Neuronal stem cell (in vitro differentiated cells): ENCODE data around the gene MMADHC. TPM values are rescaled to one million over a fixed set of nuclear protein-coding genes. Genes with fewer than 3 reads are reported as not detected.

Experiments used
- DNase-seq: peaks from one replicate; pipeline ENCODE4 v3.0.0-alpha.2; 2013; ENCODE audit warnings: low spot score
- H2AFZ ChIP-seq: one replicate; pipeline ENCODE4 v1.6.1; 2013; ENCODE audit warnings: mild to moderate bottlenecking, low read length, inconsistent platforms
- H2AK5ac ChIP-seq: 2 replicates; pipeline ENCODE4 v1.6.1; 2013; ENCODE audit warnings: low read depth, mild to moderate bottlenecking, inconsistent platforms, low read length, moderate library complexity, mixed read lengths
- H2BK120ac ChIP-seq: 2 replicates; pipeline ENCODE4 v1.6.1; 2013; ENCODE audit warnings: low read depth, mild to moderate bottlenecking, inconsistent platforms, low read length, moderate library complexity, mixed read lengths
- H2BK12ac ChIP-seq: one replicate; pipeline ENCODE4 v1.6.1; 2013; ENCODE audit warnings: low read length, inconsistent platforms
- H2BK15ac ChIP-seq: 2 replicates; pipeline ENCODE4 v1.6.1; 2013; ENCODE audit warnings: mild to moderate bottlenecking, low read length, inconsistent platforms, mixed read lengths
- H2BK5ac ChIP-seq: one replicate; pipeline ENCODE4 v1.6.1; 2013; ENCODE audit warnings: inconsistent platforms, mild to moderate bottlenecking, low read length, moderate library complexity
- H3K14ac ChIP-seq: one replicate; pipeline ENCODE4 v1.6.1; 2013; ENCODE audit warnings: low read length, inconsistent platforms
- H3K18ac ChIP-seq: 2 replicates; pipeline ENCODE4 v1.6.1; 2013; ENCODE audit warnings: low read length, inconsistent platforms
- H3K23ac ChIP-seq: 2 replicates; pipeline ENCODE4 v1.6.1; 2013; ENCODE audit warnings: low read depth, mild to moderate bottlenecking, mixed read lengths, low read length, inconsistent platforms; ENCODE audit not compliant: poor library complexity
- H3K27ac ChIP-seq: replicated peaks from 3 replicates; pipeline ENCODE4 v1.5.1; 2013; ENCODE audit warnings: low read length, inconsistent platforms
- H3K27me3 ChIP-seq, 3 experiments: 2 replicates each; pipeline ENCODE4 v1.6.1; 2013; ENCODE audit warnings: low read length in 3 of 3, mild to moderate bottlenecking in 2 of 3, inconsistent platforms in 1 of 3, low read depth in 1 of 3, mixed read lengths in 1 of 3, moderate library complexity in 1 of 3; ENCODE audit not compliant: control insufficient read depth in 3 of 3, insufficient read depth in 3 of 3
- H3K36me3 ChIP-seq, 2 donors: replicated peaks in 1 of 2; 2 replicates each; pipeline ENCODE4 v1.6.1; 2013; ENCODE audit warnings: low read length in 2 of 2; ENCODE audit not compliant: control insufficient read depth in 2 of 2, insufficient read depth in 2 of 2
- H3K4ac ChIP-seq: 2 replicates; pipeline ENCODE4 v1.6.1; 2013; ENCODE audit warnings: inconsistent platforms, mild to moderate bottlenecking, low read length, moderate library complexity
- H3K4me1 ChIP-seq, 2 donors: 1 replicate in 1 of 2; 2 replicates in 1 of 2; pipeline ENCODE4 v1.6.1; 2013; ENCODE audit warnings: low read length in 2 of 2, low read depth in 1 of 2; ENCODE audit not compliant: control insufficient read depth in 2 of 2, insufficient read depth in 1 of 2
- H3K4me2 ChIP-seq: one replicate; pipeline ENCODE4 v1.6.1; 2013; ENCODE audit warnings: mild to moderate bottlenecking, low read length, inconsistent platforms; ENCODE audit not compliant: insufficient read depth, poor library complexity, severe bottlenecking
- H3K4me3 ChIP-seq, 2 donors: 2 replicates each; pipeline ENCODE4 v1.5.1; 2013; ENCODE audit warnings: low read length in 2 of 2, mild to moderate bottlenecking in 2 of 2, inconsistent platforms in 1 of 2, moderate library complexity in 1 of 2
- H3K79me1 ChIP-seq: one replicate; pipeline ENCODE4 v1.6.1; 2013; ENCODE audit warnings: low read depth, mild to moderate bottlenecking, inconsistent platforms, low read length, moderate library complexity
- H3K9ac ChIP-seq: one replicate; pipeline ENCODE4 v1.6.1; 2013; ENCODE audit warnings: mild to moderate bottlenecking, low read depth, low read length, inconsistent platforms; ENCODE audit not compliant: poor library complexity
- H3K9me3 ChIP-seq, 2 donors: replicated peaks in 1 of 2; 2 replicates each; pipeline versions ENCODE3 to v1.6.1; 2013; ENCODE audit warnings: low read length in 2 of 2, mild to moderate bottlenecking in 2 of 2, inconsistent platforms in 1 of 2, low read depth in 1 of 2, mixed read lengths in 1 of 2, moderate library complexity in 1 of 2; ENCODE audit not compliant: control insufficient read depth in 2 of 2, insufficient read depth in 1 of 2
- H4K8ac ChIP-seq: one replicate; pipeline ENCODE4 v1.6.1; 2013; ENCODE audit warnings: low read depth, mild to moderate bottlenecking, inconsistent platforms, low read length, moderate library complexity
- H4K91ac ChIP-seq: one replicate; pipeline ENCODE4 v1.6.1; 2013; ENCODE audit warnings: low read length, low read depth, mild to moderate bottlenecking, inconsistent platforms; ENCODE audit not compliant: poor library complexity
- WGBS, 2 donors: extraction: QIAGEN DNeasy Blood & Tissue Kit; methylation state at CpG; one replicate each; pipeline ENCODE4 v1.1.7; 2013; ENCODE audit warnings: missing lambda C conversion rate in 2 of 2, mixed read lengths in 1 of 2; ENCODE audit not compliant: insufficient read length in 2 of 2, insufficient replicate concordance in 1 of 2; ENCODE audit errors: extremely low coverage in 2 of 2; 5-methylcytosine and 5-hydroxymethylcytosine counted together
- polyA plus RNA-seq, 2 experiments: library from polyadenylated mRNA; stranded (reverse); fragments of 200-250 nt; gene quantifications; one replicate each; pipeline ENCODE4 v1.2.3, GENCODE V29; 2013

MMADHC gene
- 70.2 TPM for polyA plus RNA-seq (2013, experiment 1 of 2)
- polyA plus RNA-seq (2013, experiment 2 of 2): 68.6 TPM

DNA sequence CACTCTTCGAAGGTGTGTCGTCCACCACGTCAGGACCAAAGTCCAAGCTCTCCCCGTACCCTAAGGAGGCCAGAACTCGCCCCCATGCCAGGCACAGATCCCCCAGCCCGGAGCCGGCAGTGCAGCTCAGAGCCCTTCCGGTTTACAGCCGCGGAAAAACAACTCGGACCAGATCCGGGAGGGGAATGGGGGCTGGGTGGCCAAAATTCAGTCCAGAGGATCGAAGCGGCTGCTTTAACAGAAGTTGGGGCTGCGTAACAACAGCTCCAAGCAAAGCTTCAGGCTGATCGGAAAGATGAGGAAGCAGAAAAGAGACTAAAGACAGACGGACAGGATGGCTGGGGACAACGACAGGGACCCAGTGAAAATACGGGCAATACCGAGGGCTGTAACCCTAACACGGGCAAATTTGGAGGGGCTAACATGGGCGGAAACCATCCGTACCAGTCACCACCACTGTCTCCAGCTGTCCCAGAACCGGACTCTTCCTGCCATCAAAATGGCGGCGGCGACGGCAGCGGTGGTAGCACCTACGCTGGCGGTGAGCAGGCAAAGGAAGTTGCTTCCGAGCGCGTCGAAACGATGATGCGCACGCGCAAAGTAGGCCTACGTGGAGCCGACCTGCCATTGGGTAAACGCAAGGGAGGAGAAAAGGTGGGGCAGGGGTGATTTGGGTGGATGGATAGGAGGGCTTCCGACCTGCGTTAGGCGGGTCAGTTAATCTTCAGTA, at the start of gene MMADHC:
Gene MMADHC (minus strand): TSS at position 556 of the 730 bp plus-strand sequence. CDS start 678 bp downstream, outside the sequence.
- no CpG with 5 or more reads among the region's 45 CpGs for WGBS, 2 donors
- Histone ChIP-seq H3K27ac (peak within 1 kb of the TSS; percentile 97), H4K8ac (no peak within 1 kb of the TSS), H2BK120ac (peak within 1 kb of the TSS; percentile 83), H3K36me3 (peaks cover 0 to 34% of the 10 kb centered on the region in 2 donors), H3K4me2 (peak within 1 kb of the TSS; percentile 57), H2AK5ac (no peak within 1 kb of the TSS), H2BK12ac (no peak within 1 kb of the TSS), H3K4me3 (peak within 1 kb of the TSS; percentile 88 to 90), H3K14ac (no peak within 1 kb of the TSS), H3K4me1 (peaks cover 3 to 6% of the 10 kb centered on the region in 2 donors), H3K4ac (no peak within 1 kb of the TSS), H4K91ac (no peak within 1 kb of the TSS), H3K79me1 (peaks cover 2% of the 10 kb centered on the region), H3K27me3 (no peaks in the 10 kb centered on the region), H3K18ac (peak within 1 kb of the TSS; percentile 97), H2AFZ (peak within 1 kb of the TSS; percentile 91), H2BK5ac (peak within 1 kb of the TSS; percentile 93), H3K9ac (peak within 1 kb of the TSS; percentile 92), H2BK15ac (peak within 1 kb of the TSS; percentile 49), H3K23ac (peak within 1 kb of the TSS; percentile 100), H3K9me3 (no peaks in the 10 kb centered on the region)
- peak; percentile 81 for DNase-seq

DNA sequence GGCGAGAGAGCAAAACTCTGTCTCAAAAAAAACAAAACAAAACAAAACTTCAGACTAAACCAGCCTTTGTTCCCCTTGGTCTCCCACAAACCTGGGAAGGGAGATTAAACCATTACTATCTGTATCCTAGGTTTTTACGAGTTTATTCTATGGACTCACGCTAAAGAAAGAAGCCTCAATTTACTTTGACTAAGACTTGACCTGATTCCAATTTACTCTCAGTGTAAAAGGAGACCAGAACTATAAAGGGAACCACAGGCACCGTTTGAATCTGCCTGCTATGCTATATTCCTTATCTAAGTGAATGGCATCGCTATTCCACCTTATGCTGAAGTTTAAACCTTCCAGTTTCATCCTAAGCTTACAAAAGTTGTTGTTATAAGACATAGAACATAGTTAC, 46.5 kb upstream of the MMADHC start:
- Histone ChIP-seq H2BK12ac (no peak overlapping the region), H2AK5ac (no peak overlapping the region), H2BK15ac (no peak overlapping the region), H3K18ac (no peak overlapping the region), H2BK5ac (no peak overlapping the region), H2AFZ (no peak overlapping the region), H3K27ac (no peak overlapping the region), H3K27me3 (no peaks in the 10 kb centered on the region), H3K4me3 (no peak overlapping the region), H4K8ac (no peak overlapping the region), H3K9ac (no peak overlapping the region), H3K4me2 (no peak overlapping the region), H3K4ac (no peak overlapping the region), H2BK120ac (no peak overlapping the region), H3K79me1 (no peaks in the 10 kb centered on the region), H3K23ac (no peak overlapping the region), H3K14ac (no peak overlapping the region), H3K9me3 (no peaks in the 10 kb centered on the region), H3K4me1 (no peaks in the 10 kb centered on the region), H3K36me3 (no peaks in the 10 kb centered on the region), H4K91ac (no peak overlapping the region)
- WGBS, 2 donors: no CpG with 5 or more reads among the region's 5 CpGs
- DNase-seq: no peak

DNA sequence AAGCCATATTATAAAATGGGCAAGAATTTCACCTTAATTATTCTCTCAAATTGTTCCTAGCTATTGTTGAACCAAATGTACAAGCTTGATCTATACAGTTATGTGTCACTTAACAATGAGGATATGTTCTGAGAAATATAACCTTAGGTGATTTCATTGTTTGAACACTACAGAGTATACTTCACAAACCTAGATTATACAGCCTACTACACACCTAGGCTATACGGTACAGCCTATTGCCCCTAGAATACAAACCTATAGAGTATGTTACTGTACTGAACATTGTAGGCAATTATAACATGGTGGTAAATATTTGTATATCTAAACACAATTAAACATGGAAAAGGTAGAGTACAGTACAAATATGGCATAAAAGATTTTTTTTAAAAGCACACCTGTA, 42.9 kb upstream of the MMADHC start:
- no peak overlapping the region for H2AK5ac ChIP-seq
- no peak overlapping the region for H2BK15ac ChIP-seq
- no peak overlapping the region for H4K91ac ChIP-seq
- H3K4me2 ChIP-seq: no peak overlapping the region
- H3K4me1 ChIP-seq: no peaks in the 10 kb centered on the region
- H3K9me3 ChIP-seq: no peaks in the 10 kb centered on the region
- no peak overlapping the region for H3K4me3 ChIP-seq
- no peak overlapping the region for H3K9ac ChIP-seq
- no peak overlapping the region for H2AFZ ChIP-seq
- H3K79me1 ChIP-seq: no peaks in the 10 kb centered on the region
- H2BK5ac ChIP-seq: no peak overlapping the region
- H4K8ac ChIP-seq: no peak overlapping the region
- H3K27ac ChIP-seq: no peak overlapping the region
- H3K27me3 ChIP-seq: no peaks in the 10 kb centered on the region
- no peak overlapping the region for H2BK12ac ChIP-seq
- H3K23ac ChIP-seq: no peak overlapping the region
- no peaks in the 10 kb centered on the region for H3K36me3 ChIP-seq
- H2BK120ac ChIP-seq: no peak overlapping the region
- DNase-seq: no peak
- H3K14ac ChIP-seq: no peak overlapping the region
- no CpG with 5 or more reads among the region's 1 CpG for WGBS, 2 donors
- H3K18ac ChIP-seq: no peak overlapping the region
- H3K4ac ChIP-seq: no peak overlapping the region

DNA sequence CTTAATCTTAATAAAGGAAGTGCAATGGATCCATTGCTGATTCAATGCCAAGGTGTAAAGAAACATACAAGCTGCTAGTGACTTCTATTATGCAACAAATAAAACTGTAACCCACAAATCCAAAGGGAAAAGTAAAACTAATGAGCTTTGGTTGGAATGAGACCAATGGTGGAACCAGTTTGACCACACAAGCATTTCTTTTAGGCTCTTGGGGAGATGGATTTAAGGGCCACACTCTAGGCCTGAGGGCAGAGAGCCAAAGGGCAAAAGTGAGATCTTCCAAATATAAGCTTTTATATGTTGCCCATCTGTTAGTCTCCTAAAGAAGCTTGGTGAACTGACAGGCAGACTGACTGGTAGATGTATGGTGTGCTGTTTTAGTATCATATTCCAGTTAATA, 41.5 kb upstream of the MMADHC start:
- Histone ChIP-seq H3K9me3 (no peaks in the 10 kb centered on the region), H3K79me1 (no peaks in the 10 kb centered on the region), H3K4me3 (no peak overlapping the region), H2BK15ac (no peak overlapping the region), H4K8ac (no peak overlapping the region), H2BK120ac (no peak overlapping the region), H2BK12ac (no peak overlapping the region), H2AK5ac (no peak overlapping the region), H3K23ac (no peak overlapping the region), H3K27ac (no peak overlapping the region), H3K27me3 (no peaks in the 10 kb centered on the region), H4K91ac (no peak overlapping the region), H3K4ac (no peak overlapping the region), H3K4me1 (no peaks in the 10 kb centered on the region), H3K36me3 (no peaks in the 10 kb centered on the region), H2AFZ (no peak overlapping the region), H3K9ac (no peak overlapping the region), H3K14ac (no peak overlapping the region), H2BK5ac (no peak overlapping the region), H3K18ac (no peak overlapping the region), H3K4me2 (no peak overlapping the region)
- DNase-seq: no peak
